Sigmoid colon (tissue), 4 donors: ENCODE results near the gene ITPR1.

Experiments
- CTCF ChIP-seq, 4 experiments: fragments of 450-650 bp in 3 of 4; fragments of 200-600 bp in 1 of 4; IDR thresholded peaks; one replicate each; pipeline ENCODE4 v1.5.1; 2016 to 2019; ENCODE audit warnings: antibody characterized with exemption in 4 of 4, mild to moderate bottlenecking in 3 of 4, moderate library complexity in 2 of 4
- EP300 ChIP-seq, 4 donors: sonication (generic); formaldehyde crosslinking; IDR thresholded peaks; one replicate each; pipeline ENCODE4 v1.6.1; 2017; ENCODE audit warnings: antibody characterized with exemption in 4 of 4
- POLR2A ChIP-seq, 2 donors: fragments of 450-650 bp; IDR thresholded peaks; one replicate each; pipeline ENCODE4 v1.6.1; 2016; ENCODE audit warnings: antibody characterized with exemption in 2 of 2, mild to moderate bottlenecking in 2 of 2, moderate library complexity in 2 of 2
- POLR2AphosphoS5 ChIP-seq, 4 donors: sonication (generic); formaldehyde crosslinking; IDR thresholded peaks; one replicate each; pipeline ENCODE4 v1.6.1; 2017; ENCODE audit warnings: antibody characterized with exemption in 4 of 4

GRCh38 chr3:4830586-4830914 is 337.4 kb downstream of the ITPR1 start:
- TF ChIP-seq POLR2A (IDR thresholded peaks at IDR 0.05) (no peak), CTCF (IDR thresholded peaks at IDR 0.05) (no peak), POLR2AphosphoS5 (IDR thresholded peaks at IDR 0.05) (no peak), EP300 (IDR thresholded peaks at IDR 0.05) (no peak)
